Endothelial cell of umbilical vein (primary cell): Measurements from ENCODE around the gene USP34. TPM values are rescaled to one million over a fixed set of nuclear protein-coding genes. Genes with fewer than 3 reads are reported as not detected.

ENCODE experiments used
- BruUV-seq: library from RNA; stranded (reverse); fragments of 400-500 nt; replicated peaks from 2 replicates; lab custom pipeline; 2021; lab: Mats Ljungman, UMichigan
- CTCF ChIA-PET: fragments of 300-600, 350-600 bp; sonication (Branson Sonifier 250); formaldehyde crosslinking; loops from one replicate; lab custom pipeline; 2021; ENCODE audit warnings: antibody characterized with exemption, inconsistent platforms; lab: Charles Lee
- POLR2A ChIA-PET: fragments of 300-600, 350-600 bp; sonication (Branson Sonifier 250); formaldehyde crosslinking; loops from one replicate; lab custom pipeline; 2021; ENCODE audit warnings: antibody characterized with exemption, inconsistent platforms; lab: Charles Lee
- DNase-seq: peaks from one replicate; pipeline ENCODE4 v3.0.0-alpha.2; 2011; ENCODE audit warnings: low read depth, low spot score
- FAIRE-seq: peaks from 2 replicates; lab custom pipeline; 2011; peaks lifted over from hg19 to GRCh38; lab: Jason Lieb, UNC
- H2AFZ ChIP-seq: 2 replicates; pipeline ENCODE4 v1.6.0; 2012; ENCODE audit warnings: low read depth, low read length, control low read depth, inconsistent platforms
- H3K27ac ChIP-seq: 2 replicates; pipeline ENCODE4 v1.5.1; 2011; ENCODE audit warnings: low read depth, mild to moderate bottlenecking, control low read depth, low read length, moderate library complexity; ENCODE audit not compliant: insufficient read depth
- H3K27me3 ChIP-seq, 2 experiments: 2 replicates each; pipeline versions ENCODE4 v1.6.0 to v1.6.1; 2011; ENCODE audit warnings: low read length in 2 of 2, mixed read lengths in 1 of 2; ENCODE audit not compliant: control insufficient read depth in 2 of 2, insufficient read depth in 2 of 2
- H3K36me3 ChIP-seq, 2 experiments: 2 replicates in 1 of 2; 3 replicates in 1 of 2; pipeline ENCODE4 v1.5.1; 2011; ENCODE audit warnings: low read length in 2 of 2, mild to moderate bottlenecking in 1 of 2, moderate library complexity in 1 of 2; ENCODE audit not compliant: control insufficient read depth in 2 of 2, insufficient read depth in 2 of 2; ENCODE audit errors: extremely low read depth in 1 of 2
- H3K4me1 ChIP-seq: 3 replicates; pipeline ENCODE4 v1.5.1; 2011; ENCODE audit warnings: mild to moderate bottlenecking, low read length; ENCODE audit not compliant: control insufficient read depth, insufficient read depth; ENCODE audit errors: extremely low read depth
- H3K4me2 ChIP-seq: 2 replicates; pipeline ENCODE4 v1.6.1; 2011; ENCODE audit warnings: low read length, control low read depth, mixed read lengths; ENCODE audit not compliant: insufficient read depth
- H3K4me3 ChIP-seq, 3 experiments: fragments of 200-600 bp in 1 of 3; sonication (generic), shearing (Covaris generic) in 1 of 3; replicated peaks in 1 of 3; 2 replicates each; pipeline ENCODE4 v1.5.1; 2011 to 2016; ENCODE audit warnings: control low read depth in 3 of 3, low read length in 3 of 3, mild to moderate bottlenecking in 2 of 3, inconsistent platforms in 1 of 3, low read depth in 1 of 3, moderate library complexity in 1 of 3; ENCODE audit not compliant: insufficient read depth in 1 of 3
- H3K79me2 ChIP-seq: 2 replicates; pipeline ENCODE4 v1.6.0; 2012; ENCODE audit warnings: low read length, inconsistent platforms; ENCODE audit not compliant: control insufficient read depth, insufficient read depth
- H3K9ac ChIP-seq: replicated peaks from 2 replicates; pipeline ENCODE3; 2011; ENCODE audit warnings: low read length, control low read depth; ENCODE audit not compliant: insufficient read depth; ENCODE audit errors: extremely low read depth
- H3K9me1 ChIP-seq: replicated peaks from 3 replicates; pipeline ENCODE4 v1.6.0; 2011; ENCODE audit warnings: mild to moderate bottlenecking, low read length; ENCODE audit not compliant: control insufficient read depth, insufficient read depth; ENCODE audit errors: extremely low read depth
- H3K9me3 ChIP-seq: replicated peaks from 2 replicates; pipeline ENCODE4 v1.5.1; 2012; ENCODE audit warnings: low read length, inconsistent platforms; ENCODE audit not compliant: control insufficient read depth, insufficient read depth
- H4K20me1 ChIP-seq: replicated peaks from 2 replicates; pipeline ENCODE3; 2011; ENCODE audit warnings: mild to moderate bottlenecking, low read length; ENCODE audit not compliant: control insufficient read depth, insufficient read depth; ENCODE audit errors: extremely low read depth
- EZH2 ChIP-seq: IDR thresholded peaks from 2 replicates; pipeline ENCODE4 v1.6.1; 2012; ENCODE audit warnings: borderline replicate concordance, low read depth, mild to moderate bottlenecking, moderate library complexity, low read length, inconsistent platforms; ENCODE audit not compliant: severe bottlenecking
- FOS ChIP-seq: IDR thresholded peaks from 2 replicates; pipeline ENCODE4 v1.6.1; 2011; ENCODE audit warnings: mild to moderate bottlenecking, low read length, moderate library complexity, borderline replicate concordance; ENCODE audit not compliant: insufficient read depth
- GATA2 ChIP-seq: IDR thresholded peaks from 2 replicates; pipeline ENCODE4 v1.7.0; 2011; ENCODE audit warnings: low read depth, mild to moderate bottlenecking, moderate library complexity, mixed read lengths, low read length; ENCODE audit not compliant: insufficient read length, insufficient read depth
- JUN ChIP-seq: IDR thresholded peaks from 2 replicates; pipeline ENCODE4 v1.6.1; 2011; ENCODE audit warnings: borderline replicate concordance, low read depth; ENCODE audit not compliant: insufficient read length, insufficient read depth
- MYC ChIP-seq: IDR thresholded peaks from one replicate; pipeline ENCODE4 v1.6.1; 2011; ENCODE audit warnings: mild to moderate bottlenecking, low read depth, low read length
- POLR2A ChIP-seq: IDR thresholded peaks from 2 replicates; pipeline ENCODE4 v1.6.1; 2012; ENCODE audit warnings: low read depth, mild to moderate bottlenecking, control low read depth, low read length
- POLR2AphosphoS5 ChIP-seq: IDR thresholded peaks from 2 replicates; pipeline ENCODE4 v1.6.1; 2012; ENCODE audit warnings: low read depth, mild to moderate bottlenecking, control low read depth, low read length, moderate library complexity; ENCODE audit not compliant: insufficient read depth
- dilution Hi-C: fragments of 300-500 bp; cut with MboI; formaldehyde crosslinking; loops from one replicate; pipeline ENCODE4 v1.15.0; 2019; ENCODE audit warnings: low sequenced_read_pairs; ENCODE audit not compliant: extremely low pct_ligation_motif_present
- intact Hi-C: fragments of 100-400 bp; cut with micrococcal nuclease; formaldehyde crosslinking; loops from one replicate; pipeline ENCODE4 v1.10.0; 2022
- polyA plus RNA-seq, 4 experiments: library from polyadenylated mRNA; depleted of rRNA in 3 of 4; stranded (reverse) in 3 of 4; unstranded in 1 of 4; fragments of >200 nt; gene quantifications; 2 replicates each; pipeline versions ENCODE4 v1.2.1 to v1.2.3, GENCODE V29; 2011 to 2012; ENCODE audit warnings: missing spikeins in 1 of 4
- total RNA-seq: library from RNA; stranded (reverse); gene quantifications from 2 replicates; pipeline ENCODE4 v1.2.3, GENCODE V29; 2021
- TF ChIP-seq, protein P1 (sequence below), 2 donors: IDR thresholded peaks; 1 replicate in 1 of 2; 2 replicates in 1 of 2; pipeline ENCODE4 v1.5.1; 2011; ENCODE audit warnings: low read length in 2 of 2, mild to moderate bottlenecking in 2 of 2, moderate library complexity in 2 of 2, control low read depth in 1 of 2, inconsistent platforms in 1 of 2, low read depth in 1 of 2; ENCODE audit not compliant: insufficient read depth in 1 of 2; ENCODE audit errors: extremely low read depth in 1 of 2
- TF ChIP-seq, protein P2 (sequence below): IDR thresholded peaks from 2 replicates; pipeline ENCODE4 v1.6.1; 2011; ENCODE audit not compliant: insufficient read depth, insufficient read length

The USP34 gene
- total and polyA plus RNA-seq, 2 donors (not counting 3 experiments of a cell fraction or from before 2014, with no cell fraction given) = 46.3 to 96.9 TPM

DNA sequence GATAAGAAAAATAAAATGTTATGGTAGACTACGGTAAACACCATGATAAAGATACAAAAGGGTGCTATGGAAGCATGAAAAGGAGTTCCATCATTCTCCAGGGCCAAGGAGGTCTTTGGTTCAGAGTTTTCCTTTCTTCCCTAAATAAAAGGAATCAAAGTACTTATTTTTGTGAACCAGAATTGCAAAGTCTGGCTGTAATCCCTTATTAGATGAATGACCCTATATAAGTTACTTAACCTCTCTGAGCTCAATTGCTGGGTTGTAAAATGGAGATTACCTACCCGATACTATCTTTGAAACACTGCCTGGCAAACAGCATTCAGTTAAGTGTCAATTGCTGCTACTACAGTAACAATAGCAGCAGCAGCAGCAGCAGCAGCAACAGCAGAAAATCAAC lies 218.9 kb downstream of the USP34 start:
- peaks cover 5 to 6% of the 10 kb centered on the region in 2 experiments for H3K36me3 ChIP-seq
- H3K4me3 ChIP-seq = no peak overlapping the region
- FAIRE-seq (no peak), DNase-seq (no peak)
- H4K20me1 ChIP-seq = no peaks in the 10 kb centered on the region
- dilution Hi-C loops (no loop called here), intact Hi-C loops (no loop called here)
- H3K79me2 ChIP-seq = no peaks in the 10 kb centered on the region
- no peak overlapping the region for H3K9ac ChIP-seq
- H3K9me3 ChIP-seq = no peaks in the 10 kb centered on the region
- POLR2A ChIA-PET = no interaction called here
- H3K27me3 ChIP-seq = no peaks in the 10 kb centered on the region
- no peak for TF ChIP-seq POLR2AphosphoS5
- no peak for TF ChIP-seq POLR2A
- no peak for TF ChIP-seq MYC
- TF ChIP-seq, protein P1, sequence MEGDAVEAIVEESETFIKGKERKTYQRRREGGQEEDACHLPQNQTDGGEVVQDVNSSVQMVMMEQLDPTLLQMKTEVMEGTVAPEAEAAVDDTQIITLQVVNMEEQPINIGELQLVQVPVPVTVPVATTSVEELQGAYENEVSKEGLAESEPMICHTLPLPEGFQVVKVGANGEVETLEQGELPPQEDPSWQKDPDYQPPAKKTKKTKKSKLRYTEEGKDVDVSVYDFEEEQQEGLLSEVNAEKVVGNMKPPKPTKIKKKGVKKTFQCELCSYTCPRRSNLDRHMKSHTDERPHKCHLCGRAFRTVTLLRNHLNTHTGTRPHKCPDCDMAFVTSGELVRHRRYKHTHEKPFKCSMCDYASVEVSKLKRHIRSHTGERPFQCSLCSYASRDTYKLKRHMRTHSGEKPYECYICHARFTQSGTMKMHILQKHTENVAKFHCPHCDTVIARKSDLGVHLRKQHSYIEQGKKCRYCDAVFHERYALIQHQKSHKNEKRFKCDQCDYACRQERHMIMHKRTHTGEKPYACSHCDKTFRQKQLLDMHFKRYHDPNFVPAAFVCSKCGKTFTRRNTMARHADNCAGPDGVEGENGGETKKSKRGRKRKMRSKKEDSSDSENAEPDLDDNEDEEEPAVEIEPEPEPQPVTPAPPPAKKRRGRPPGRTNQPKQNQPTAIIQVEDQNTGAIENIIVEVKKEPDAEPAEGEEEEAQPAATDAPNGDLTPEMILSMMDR (IDR thresholded peaks at IDR 0.05; ENCODE audit: extremely low read depth in 1 of 2, insufficient read depth in 1 of 2, low read depth in 1 of 2, low read length in 2 of 2) = no peak
- no peak for TF ChIP-seq FOS
- no peak for TF ChIP-seq EZH2
- TF ChIP-seq, protein P2, sequence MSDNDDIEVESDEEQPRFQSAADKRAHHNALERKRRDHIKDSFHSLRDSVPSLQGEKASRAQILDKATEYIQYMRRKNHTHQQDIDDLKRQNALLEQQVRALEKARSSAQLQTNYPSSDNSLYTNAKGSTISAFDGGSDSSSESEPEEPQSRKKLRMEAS = no peak
- no peak for TF ChIP-seq JUN
- TF ChIP-seq GATA2 = no peak
- H3K27ac ChIP-seq = no peak overlapping the region
- H3K9me1 ChIP-seq = no peaks in the 10 kb centered on the region
- BruUV-seq = no TSS peak
- H3K4me2 ChIP-seq = no peak overlapping the region
- CTCF ChIA-PET = interaction anchor here (1.1 to 1.2 kb wide), 2 partner anchors 11 to 15 kb away, joined by 3 to 4 read pairs; no protein-coding TSS in a partner anchor
- H3K4me1 ChIP-seq = peaks cover 28% of the 10 kb centered on the region
- no peak overlapping the region for H2AFZ ChIP-seq
